Liver (tissue), 9 donors: ENCODE measurements around the gene RAB22A. TPM values are rescaled to one million over a fixed set of nuclear protein-coding genes. Genes with fewer than 3 reads are reported as not detected.

Source experiments
- DNase-seq: peaks from one replicate; pipeline ENCODE4 v3.0.0-alpha.2; 2017; ENCODE audit warnings: low spot score
- H3K27ac ChIP-seq, 2 donors: one replicate each; pipeline ENCODE4 v1.7.0; 2013; ENCODE audit warnings: inconsistent platforms in 2 of 2, low read length in 2 of 2, control low read depth in 1 of 2, low read depth in 1 of 2, mild to moderate bottlenecking in 1 of 2
- H3K27me3 ChIP-seq, 4 donors: one replicate each; pipeline versions ENCODE4 v1.6.1 to v1.7.0; 2013; ENCODE audit warnings: low read length in 3 of 4, inconsistent platforms in 1 of 4, mild to moderate bottlenecking in 1 of 4, moderate library complexity in 1 of 4; ENCODE audit not compliant: control insufficient read depth in 4 of 4, insufficient read depth in 4 of 4
- H3K36me3 ChIP-seq, 4 donors: one replicate each; pipeline versions ENCODE4 v1.6.1 to v1.7.0; 2013; ENCODE audit warnings: low read length in 3 of 4, mild to moderate bottlenecking in 3 of 4, low read depth in 1 of 4, moderate library complexity in 1 of 4; ENCODE audit not compliant: control insufficient read depth in 4 of 4, insufficient read depth in 3 of 4
- H3K4me1 ChIP-seq, 4 donors: one replicate each; pipeline versions ENCODE4 v1.6.1 to v1.7.0; 2013; ENCODE audit warnings: low read length in 3 of 4, mild to moderate bottlenecking in 3 of 4, moderate library complexity in 1 of 4; ENCODE audit not compliant: control insufficient read depth in 4 of 4, insufficient read depth in 4 of 4
- H3K4me3 ChIP-seq, 3 donors: one replicate each; pipeline versions ENCODE4 v1.6.1 to v1.7.0; 2013; ENCODE audit warnings: low read length in 3 of 3, control low read depth in 1 of 3, low read depth in 1 of 3, mild to moderate bottlenecking in 1 of 3
- H3K9ac ChIP-seq, 2 donors: one replicate each; pipeline ENCODE4 v1.7.0; 2013; ENCODE audit warnings: low read length in 2 of 2, mild to moderate bottlenecking in 2 of 2, moderate library complexity in 2 of 2, control low read depth in 1 of 2, low read depth in 1 of 2
- H3K9me3 ChIP-seq, 4 donors: one replicate each; pipeline versions ENCODE4 v1.6.1 to v1.7.0; 2013; ENCODE audit warnings: low read length in 3 of 4; ENCODE audit not compliant: control insufficient read depth in 4 of 4
- CTCF ChIP-seq: fragments of 150-350 bp; IDR thresholded peaks from 2 replicates; pipeline ENCODE4 v1.5.1; 2017; ENCODE audit warnings: improper control_type of control experiment, low read depth, low read length; ENCODE audit not compliant: missing input control
- EGR1 ChIP-seq, 2 donors: IDR thresholded peaks; 2 replicates each; pipeline ENCODE4 v1.6.1; 2016 to 2018; ENCODE audit warnings: antibody characterized with exemption in 2 of 2, low read depth in 2 of 2
- FOXA1 ChIP-seq: IDR thresholded peaks from 2 replicates; pipeline ENCODE4 v1.6.1; 2016; ENCODE audit warnings: antibody characterized with exemption
- FOXA2 ChIP-seq: IDR thresholded peaks from 2 replicates; pipeline ENCODE4 v1.6.1; 2016; ENCODE audit warnings: antibody characterized with exemption
- GABPA ChIP-seq, 2 donors: IDR thresholded peaks in 1 of 2; conservative IDR thresholded peaks in 1 of 2; 2 replicates each; pipeline ENCODE4 v1.6.1; 2016; ENCODE audit warnings: antibody characterized with exemption in 2 of 2, mild to moderate bottlenecking in 1 of 2, moderate library complexity in 1 of 2
- HNF4A ChIP-seq, 2 donors: conservative IDR thresholded peaks; 2 replicates each; pipeline ENCODE4 v1.6.1; 2016; ENCODE audit warnings: antibody characterized with exemption in 2 of 2, mild to moderate bottlenecking in 2 of 2
- HNF4G ChIP-seq: IDR thresholded peaks from 2 replicates; pipeline ENCODE4 v1.6.1; 2016; ENCODE audit warnings: antibody characterized with exemption
- JUND ChIP-seq, 2 donors: IDR thresholded peaks; 2 replicates each; pipeline ENCODE4 v1.6.1; 2016; ENCODE audit warnings: antibody characterized with exemption in 2 of 2
- MAX ChIP-seq: IDR thresholded peaks from 2 replicates; pipeline ENCODE4 v1.6.1; 2016; ENCODE audit warnings: antibody characterized with exemption
- NR2F2 ChIP-seq: IDR thresholded peaks from 2 replicates; pipeline ENCODE4 v1.6.1; 2016; ENCODE audit warnings: antibody characterized with exemption
- RAD21 ChIP-seq, 2 donors: IDR thresholded peaks; 2 replicates each; pipeline ENCODE4 v1.6.1; 2016; ENCODE audit warnings: antibody characterized with exemption in 2 of 2, mild to moderate bottlenecking in 2 of 2
- REST ChIP-seq: IDR thresholded peaks from 2 replicates; pipeline ENCODE4 v1.6.1; 2016; ENCODE audit warnings: antibody characterized with exemption, mild to moderate bottlenecking
- RXRA ChIP-seq, 2 donors: IDR thresholded peaks; 2 replicates each; pipeline ENCODE4 v1.6.1; 2017 to 2018; ENCODE audit warnings: antibody characterized with exemption in 2 of 2, mild to moderate bottlenecking in 1 of 2
- SP1 ChIP-seq: IDR thresholded peaks from 2 replicates; pipeline ENCODE4 v1.6.1; 2018; ENCODE audit warnings: antibody characterized with exemption, mild to moderate bottlenecking
- TAF1 ChIP-seq: conservative IDR thresholded peaks from 2 replicates; pipeline ENCODE4 v1.6.1; 2016; ENCODE audit warnings: antibody characterized with exemption, mild to moderate bottlenecking
- YY1 ChIP-seq: IDR thresholded peaks from 2 replicates; pipeline ENCODE4 v1.6.1; 2016; ENCODE audit warnings: antibody characterized with exemption, mild to moderate bottlenecking
- WGBS: extraction: QIAGEN DNeasy Blood & Tissue Kit; methylation state at CpG from one replicate; pipeline ENCODE4 v1.1.7; 2013; 5-methylcytosine and 5-hydroxymethylcytosine counted together
- polyA plus RNA-seq, 2 donors: library from polyadenylated mRNA; stranded (reverse) in 1 of 2; unstranded in 1 of 2; fragments of 200-250 nt in 1 of 2; fragments of >200 nt in 1 of 2; fragmentation: Nextera tagmentation in 1 of 2; extraction: Ambion mirVana in 1 of 2; gene quantifications; one replicate each; pipeline versions ENCODE4 v1.2.1 to v1.2.3, GENCODE V29; 2013 to 2015
- total RNA-seq, 2 donors: library from RNA; depleted of rRNA; stranded (reverse); fragments of >200 nt; gene quantifications; one replicate each; pipeline ENCODE4 v1.2.3, GENCODE V29; 2014
- TF ChIP-seq, protein P1 (sequence below): IDR thresholded peaks from 2 replicates; pipeline ENCODE4 v1.6.1; 2016; ENCODE audit warnings: antibody characterized with exemption
- TF ChIP-seq, protein P2 (sequence below): IDR thresholded peaks from 2 replicates; pipeline ENCODE4 v1.6.1; 2016; ENCODE audit warnings: antibody characterized with exemption
- donor health status: healthy.
- donor health status: healthy.
- donor health status: healthy.
- donor health status: healthy.
- donor health status: healthy.

Gene RAB22A
- total and polyA plus RNA-seq, 4 donors, result 3.0 to 8.1 (median 5.8) TPM

GRCh38 chr20:58330249-58330648 lies 20.7 kb downstream of the RAB22A start:
- no peaks in the 10 kb centered on the region for H3K36me3 ChIP-seq
- TF ChIP-seq FOXA2 (no peak), TAF1 (no peak), RXRA (IDR thresholded peaks at IDR 0.05) (no peak), JUND (IDR thresholded peaks at IDR 0.05) (no peak), NR2F2 (no peak), EGR1 (IDR thresholded peaks at IDR 0.05; ENCODE audit: low read depth in 2 of 2) (no peak), CTCF (no peak), FOXA1 (no peak), HNF4G (no peak), SP1 (no peak), HNF4A (conservative IDR thresholded peaks at IDR 0.05) (no peak), MAX (no peak), RAD21 (IDR thresholded peaks at IDR 0.05) (no peak), REST (no peak), YY1 (no peak), GABPA (IDR thresholded peaks at IDR 0.05 in 1 of 2, conservative IDR thresholded peaks at IDR 0.05 in 1 of 2) (no peak)
- TF ChIP-seq, protein P1, sequence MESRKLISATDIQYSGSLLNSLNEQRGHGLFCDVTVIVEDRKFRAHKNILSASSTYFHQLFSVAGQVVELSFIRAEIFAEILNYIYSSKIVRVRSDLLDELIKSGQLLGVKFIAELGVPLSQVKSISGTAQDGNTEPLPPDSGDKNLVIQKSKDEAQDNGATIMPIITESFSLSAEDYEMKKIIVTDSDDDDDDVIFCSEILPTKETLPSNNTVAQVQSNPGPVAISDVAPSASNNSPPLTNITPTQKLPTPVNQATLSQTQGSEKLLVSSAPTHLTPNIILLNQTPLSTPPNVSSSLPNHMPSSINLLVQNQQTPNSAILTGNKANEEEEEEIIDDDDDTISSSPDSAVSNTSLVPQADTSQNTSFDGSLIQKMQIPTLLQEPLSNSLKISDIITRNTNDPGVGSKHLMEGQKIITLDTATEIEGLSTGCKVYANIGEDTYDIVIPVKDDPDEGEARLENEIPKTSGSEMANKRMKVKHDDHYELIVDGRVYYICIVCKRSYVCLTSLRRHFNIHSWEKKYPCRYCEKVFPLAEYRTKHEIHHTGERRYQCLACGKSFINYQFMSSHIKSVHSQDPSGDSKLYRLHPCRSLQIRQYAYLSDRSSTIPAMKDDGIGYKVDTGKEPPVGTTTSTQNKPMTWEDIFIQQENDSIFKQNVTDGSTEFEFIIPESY, result no peak
- TF ChIP-seq, protein P2, sequence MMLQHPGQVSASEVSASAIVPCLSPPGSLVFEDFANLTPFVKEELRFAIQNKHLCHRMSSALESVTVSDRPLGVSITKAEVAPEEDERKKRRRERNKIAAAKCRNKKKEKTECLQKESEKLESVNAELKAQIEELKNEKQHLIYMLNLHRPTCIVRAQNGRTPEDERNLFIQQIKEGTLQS, result no peak
- H3K9me3 ChIP-seq, result no peaks in the 10 kb centered on the region
- H3K4me3 ChIP-seq, result no peak overlapping the region
- H3K27ac ChIP-seq, result no peak overlapping the region
- H3K27me3 ChIP-seq, result no peaks in the 10 kb centered on the region
- H3K4me1 ChIP-seq, result peaks cover 0 to 4% (median 1%) of the 10 kb centered on the region in 4 donors
- no peak for DNase-seq
- no peak overlapping the region for H3K9ac ChIP-seq
- 90% methylated on average over 3 of the region's 3 CpGs for WGBS
